Dermis blood vessel endothelial cell (primary cell): ENCODE measurements around the gene SIRPA. TPM values are rescaled to one million over a fixed set of nuclear protein-coding genes. Genes with fewer than 3 reads are reported as not detected.

ENCODE experiments used
- total RNA-seq: library from RNA; depleted of rRNA; stranded (reverse); fragments of >200 nt; gene quantifications from 2 replicates; pipeline ENCODE4 v1.2.3, GENCODE V29; 2014

SIRPA gene
- total RNA-seq, 1 donor from 2014 or later: 35.2 TPM

Other genes with a start within 250 kb of the SIRPA start
- gene SIRPG, start 237.6 kb upstream of the SIRPA start, total RNA-seq: not detected in 2 replicates
- gene PDYN, start 98.7 kb downstream of the SIRPA start, total RNA-seq: not detected in 2 replicates
- gene STK35, start 206.4 kb downstream of the SIRPA start, total RNA-seq: 27.2 and 30.8 TPM in 2 replicates